ENCODE data around the gene PACRG. TPM values are rescaled to one million over a fixed set of nuclear protein-coding genes. Genes with fewer than 3 reads are reported as not detected.

Gene PACRG
- total RNA-seq, 1 experiment from 2014 or later: not detected

GRCh38 chr6:162941128-162941527 lies 213.4 kb downstream of the PACRG start:
- Histone ChIP-seq H3K27me3 (no peaks in the 10 kb centered on the region), H3K4me3 (no peak overlapping the region), H3K9me3 (replicated peaks) (no peaks in the 10 kb centered on the region; the same call in 1 of the 2 replicates), H3K27ac (no peak overlapping the region), H3K36me3 (no peaks in the 10 kb centered on the region), H3K4me1 (no peaks in the 10 kb centered on the region)
- DNase-seq: no peak

- no peaks in the 10 kb centered on the region for H3K4me1 ChIP-seq
- H3K4me3 ChIP-seq: no peak overlapping the region
- no peak for DNase-seq
- no peaks in the 10 kb centered on the region for H3K36me3 ChIP-seq
- H3K27me3 ChIP-seq: no peaks in the 10 kb centered on the region
- no peaks in the 10 kb centered on the region; the same call in 1 of the 2 replicates for H3K9me3 ChIP-seq (replicated peaks)
- no peak overlapping the region for H3K27ac ChIP-seq
These were observed 215.1 kb downstream of the PACRG start for GRCh38 chr6:162942866-162943265.

GRCh38 chr6:162943369-162943768 lies 215.6 kb downstream of the PACRG start:
- no peaks in the 10 kb centered on the region for H3K36me3 ChIP-seq
- DNase-seq: no peak
- no peak overlapping the region for H3K27ac ChIP-seq
- H3K9me3 ChIP-seq (replicated peaks): no peaks in the 10 kb centered on the region; the same call in 1 of the 2 replicates
- no peaks in the 10 kb centered on the region for H3K4me1 ChIP-seq
- no peaks in the 10 kb centered on the region for H3K27me3 ChIP-seq
- H3K4me3 ChIP-seq: no peak overlapping the region

- Histone ChIP-seq H3K27me3 (no peaks in the 10 kb centered on the region), H3K4me3 (no peak overlapping the region), H3K4me1 (no peaks in the 10 kb centered on the region), H3K27ac (no peak overlapping the region), H3K36me3 (no peaks in the 10 kb centered on the region), H3K9me3 (replicated peaks) (no peaks in the 10 kb centered on the region)
- no peak for DNase-seq
These were observed 223.5 kb downstream of the PACRG start for GRCh38 chr6:162951164-162951743.

- Histone ChIP-seq H3K9me3 (replicated peaks) (no peaks in the 10 kb centered on the region), H3K4me3 (no peak overlapping the region), H3K36me3 (no peaks in the 10 kb centered on the region), H3K4me1 (no peaks in the 10 kb centered on the region), H3K27ac (no peak overlapping the region), H3K27me3 (no peaks in the 10 kb centered on the region)
- no peak for DNase-seq
These were observed 224.6 kb downstream of the PACRG start for GRCh38 chr6:162952423-162952822.

GRCh38 chr6:162957062-162957461 lies 229.3 kb downstream of the PACRG start:
- Histone ChIP-seq H3K4me1 (no peaks in the 10 kb centered on the region), H3K36me3 (no peaks in the 10 kb centered on the region), H3K27me3 (no peaks in the 10 kb centered on the region), H3K4me3 (no peak overlapping the region), H3K9me3 (replicated peaks) (no peaks in the 10 kb centered on the region), H3K27ac (no peak overlapping the region)
- no peak for DNase-seq

GRCh38 chr6:162960679-162961457 lies 233.1 kb downstream of the PACRG start:
- H3K9me3 ChIP-seq (replicated peaks): no peaks in the 10 kb centered on the region
- no peak overlapping the region for H3K4me3 ChIP-seq
- H3K4me1 ChIP-seq: peaks cover 13% of the 10 kb centered on the region; the same call in 1 of the 2 replicates
- no peak overlapping the region for H3K27ac ChIP-seq
- no peaks in the 10 kb centered on the region for H3K36me3 ChIP-seq
- no peak for DNase-seq
- no peaks in the 10 kb centered on the region for H3K27me3 ChIP-seq

GRCh38 chr6:162962093-162962492 lies 234.3 kb downstream of the PACRG start:
- no peaks in the 10 kb centered on the region for H3K36me3 ChIP-seq
- no peaks in the 10 kb centered on the region for H3K9me3 ChIP-seq (replicated peaks)
- no peak overlapping the region for H3K27ac ChIP-seq
- H3K27me3 ChIP-seq: no peaks in the 10 kb centered on the region
- no peak for DNase-seq
- H3K4me3 ChIP-seq: no peak overlapping the region
- peaks cover 13% of the 10 kb centered on the region; the same call in 1 of the 2 replicates for H3K4me1 ChIP-seq

- no peaks in the 10 kb centered on the region for H3K36me3 ChIP-seq
- H3K4me1 ChIP-seq: peaks cover 13% of the 10 kb centered on the region; the same call in 1 of the 2 replicates
- no peak overlapping the region for H3K27ac ChIP-seq
- DNase-seq: no peak
- no peaks in the 10 kb centered on the region for H3K27me3 ChIP-seq
- H3K9me3 ChIP-seq (replicated peaks): no peaks in the 10 kb centered on the region
- no peak overlapping the region for H3K4me3 ChIP-seq
These were observed 236.1 kb downstream of the PACRG start for GRCh38 chr6:162963861-162964260.

- Histone ChIP-seq H3K4me3 (no peak overlapping the region), H3K27ac (no peak overlapping the region), H3K9me3 (replicated peaks) (no peaks in the 10 kb centered on the region), H3K27me3 (no peaks in the 10 kb centered on the region), H3K4me1 (peaks cover 13% of the 10 kb centered on the region; the same call in 1 of the 2 replicates), H3K36me3 (no peaks in the 10 kb centered on the region)
- peak; percentile 64 to 76 for DNase-seq
These were observed 236.8 kb downstream of the PACRG start for GRCh38 chr6:162964488-162965140.

- Histone ChIP-seq H3K27ac (no peak overlapping the region), H3K4me3 (no peak overlapping the region), H3K4me1 (peaks cover 13% of the 10 kb centered on the region; the same call in 1 of the 2 replicates), H3K36me3 (no peaks in the 10 kb centered on the region), H3K9me3 (replicated peaks) (no peaks in the 10 kb centered on the region), H3K27me3 (no peaks in the 10 kb centered on the region)
- DNase-seq: no peak
These were observed 237.6 kb downstream of the PACRG start for GRCh38 chr6:162965366-162965765.

- DNase-seq: no peak
- Histone ChIP-seq H3K9me3 (replicated peaks) (no peaks in the 10 kb centered on the region), H3K27me3 (no peaks in the 10 kb centered on the region), H3K4me3 (no peak overlapping the region), H3K4me1 (peaks cover 6% of the 10 kb centered on the region; the same call in 1 of the 2 replicates), H3K36me3 (no peaks in the 10 kb centered on the region), H3K27ac (no peak overlapping the region)
These were observed 242.5 kb downstream of the PACRG start for GRCh38 chr6:162970246-162970645.

- H3K4me1 ChIP-seq: no peaks in the 10 kb centered on the region
- DNase-seq: no peak
- no peak overlapping the region for H3K4me3 ChIP-seq
These were observed 243.6 kb downstream of the PACRG start for GRCh38 chr6:162971356-162971755.

GRCh38 chr6:162973151-162973872 lies 245.5 kb downstream of the PACRG start:
- Histone ChIP-seq H3K36me3 (no peaks in the 10 kb centered on the region), H3K4me1 (no peaks in the 10 kb centered on the region), H3K27me3 (no peaks in the 10 kb centered on the region), H3K4me3 (no peak overlapping the region), H3K9me3 (replicated peaks) (no peaks in the 10 kb centered on the region), H3K27ac (no peak overlapping the region)
- peak; percentile 31 to 61 for DNase-seq

More at GRCh38 chr6:162971356-162971755, 243.6 kb downstream of the PACRG start:
- H3K27me3 ChIP-seq: no peaks in the 10 kb centered on the region
- no peaks in the 10 kb centered on the region for H3K36me3 ChIP-seq
- H3K27ac ChIP-seq: no peak overlapping the region
- no peaks in the 10 kb centered on the region for H3K9me3 ChIP-seq (replicated peaks)
